ELR (cell line): ENCODE data around the gene SARDH.

ENCODE experiments used
- DNase-seq: peaks from one replicate; pipeline ENCODE4 v3.0.0-alpha.2; 2015; ENCODE audit warnings: low read depth

Gene SARDH

GRCh38 chr9:133643978-133644760 is 94.0 kb downstream of the SARDH start:
- DNase-seq: no peak

- no peak for DNase-seq
Observed at GRCh38 chr9:133643362-133643755, 94.8 kb downstream of the SARDH start.

GRCh38 chr9:133642708-133643361 is 95.3 kb downstream of the SARDH start:
- no peak for DNase-seq

- DNase-seq: no peak
Observed at GRCh38 chr9:133641861-133642595, 96.1 kb downstream of the SARDH start.

- no peak for DNase-seq
Observed at GRCh38 chr9:133641396-133641655, 96.8 kb downstream of the SARDH start.

GRCh38 chr9:133640580-133641395 is 97.4 kb downstream of the SARDH start:
- DNase-seq: no peak

GRCh38 chr9:133640160-133640559 is 98.0 kb downstream of the SARDH start:
- no peak for DNase-seq

- no peak for DNase-seq
Observed at GRCh38 chr9:133639613-133640012, 98.5 kb downstream of the SARDH start.

GRCh38 chr9:133638711-133639110 is 99.4 kb downstream of the SARDH start:
- no peak for DNase-seq

GRCh38 chr9:133638076-133638475 is 100.1 kb downstream of the SARDH start:
- no peak for DNase-seq

- DNase-seq: no peak
Observed at GRCh38 chr9:133637451-133638055, 100.6 kb downstream of the SARDH start.

GRCh38 chr9:133636902-133637301 is 101.2 kb downstream of the SARDH start:
- no peak for DNase-seq

GRCh38 chr9:133635533-133636531 is 102.3 kb downstream of the SARDH start, which contains the start of gene DBH:
Gene DBH (plus strand): TSS chr9:133636363. CDS start chr9:133636372, 9 bp downstream.
- no peak for DNase-seq

- no peak for DNase-seq
Observed at GRCh38 chr9:133635098-133635497, 103.1 kb downstream of the SARDH start.

- DNase-seq: no peak
Observed at GRCh38 chr9:133634081-133634691, 104.0 kb downstream of the SARDH start.

- DNase-seq: no peak
Observed at GRCh38 chr9:133633681-133634080, 104.5 kb downstream of the SARDH start.

GRCh38 chr9:133632806-133633680 is 105.1 kb downstream of the SARDH start:
- DNase-seq: no peak

GRCh38 chr9:133631111-133631510 is 107.0 kb downstream of the SARDH start:
- DNase-seq: no peak
